ENCODE data around the gene RAD51D. TPM values are rescaled to one million over a fixed set of nuclear protein-coding genes. Genes with fewer than 3 reads are reported as not detected.

RAD51D gene
- total RNA-seq, 6 experiments from 2014 or later, result 3.9 to 5.5 (median 4.3) TPM

- Histone ChIP-seq H3K27me3 (no peaks in the 10 kb centered on the region), H3K4me1 (peaks cover 0 to 29% (median 3%) of the 10 kb centered on the region in 4 donors), H3K36me3 (no peaks in the 10 kb centered on the region), H3K9me3 (no peaks in the 10 kb centered on the region), H3K27ac (no peak overlapping the region), H3K4me3 (no peak overlapping the region)
- WGBS (ENCODE audit: insufficient coverage, low coverage, low lambda C conversion rate, missing lambda C conversion rate), result no CpG with 5 or more reads among the region's 1 CpG
- intact Hi-C loops (cut with DNase I), result no loop called here
- no peak for DNase-seq
- no peak for ATAC-seq
- TF ChIP-seq POLR2A (IDR thresholded peaks at IDR 0.05), result no peak
- TF ChIP-seq CTCF (IDR thresholded peaks at IDR 0.05), result no peak
These were observed 38.0 kb downstream of the RAD51D start for GRCh38 chr17:35081638-35082037.

GRCh38 chr17:35080536-35080935, 39.1 kb downstream of the RAD51D start:
- Histone ChIP-seq H3K27ac (no peak overlapping the region), H3K4me3 (no peak overlapping the region), H3K27me3 (no peaks in the 10 kb centered on the region), H3K4me1 (peaks cover 0 to 26% (median 4%) of the 10 kb centered on the region in 4 donors), H3K36me3 (no peaks in the 10 kb centered on the region), H3K9me3 (no peaks in the 10 kb centered on the region)
- intact Hi-C loops (cut with DNase I), result no loop called here
- WGBS (ENCODE audit: insufficient coverage, low coverage, low lambda C conversion rate, missing lambda C conversion rate), result 75% methylated on average over 1 of the region's 1 CpG
- DNase-seq (no peak), ATAC-seq (no peak)
- no peak for TF ChIP-seq CTCF (IDR thresholded peaks at IDR 0.05)
- no peak for TF ChIP-seq POLR2A (IDR thresholded peaks at IDR 0.05)

- intact Hi-C loops (cut with DNase I), result no loop called here
- no peak for TF ChIP-seq CTCF (IDR thresholded peaks at IDR 0.05)
- TF ChIP-seq POLR2A (IDR thresholded peaks at IDR 0.05), result no peak
- H3K9me3 ChIP-seq, result no peaks in the 10 kb centered on the region
- no peaks in the 10 kb centered on the region for H3K36me3 ChIP-seq
- H3K4me1 ChIP-seq, result peaks cover 0 to 31% (median 9%) of the 10 kb centered on the region in 4 donors
- DNase-seq (no peak), ATAC-seq (peak in 2 of 4 donors; percentile 33 to 78)
- no peak overlapping the region for H3K27ac ChIP-seq
- no peak overlapping the region for H3K4me3 ChIP-seq
- 100% methylated on average over 1 of the region's 1 CpG for WGBS (ENCODE audit: insufficient coverage, low coverage, low lambda C conversion rate, missing lambda C conversion rate)
- H3K27me3 ChIP-seq, result no peaks in the 10 kb centered on the region
These were observed 39.9 kb downstream of the RAD51D start for GRCh38 chr17:35079547-35080423.

GRCh38 chr17:35076874-35077273, 42.8 kb downstream of the RAD51D start:
- H3K4me1 ChIP-seq, result peaks cover 0 to 42% (median 18%) of the 10 kb centered on the region in 4 donors
- H3K9me3 ChIP-seq, result no peaks in the 10 kb centered on the region
- TF ChIP-seq POLR2A (IDR thresholded peaks at IDR 0.05), result no peak
- no peak overlapping the region for H3K27ac ChIP-seq
- no peaks in the 10 kb centered on the region for H3K27me3 ChIP-seq
- no peak overlapping the region for H3K4me3 ChIP-seq
- H3K36me3 ChIP-seq, result no peaks in the 10 kb centered on the region
- DNase-seq (no peak), ATAC-seq (no peak)
- 92% methylated on average over 1 of the region's 1 CpG for WGBS (ENCODE audit: insufficient coverage, low coverage, low lambda C conversion rate, missing lambda C conversion rate)
- intact Hi-C loops (cut with DNase I), result no loop called here
